HepG2 (cell line): ENCODE data around the gene PCDHGA11. TPM values are rescaled to one million over a fixed set of nuclear protein-coding genes. Genes with fewer than 3 reads are reported as not detected.

Source experiments
- ATAC-seq: fragments of 200-7000 bp; cut with Tn5 transposase; 3 replicates; pipeline ENCODE4 v1.9.1; 2020; ENCODE audit warnings: mild to moderate bottlenecking, moderate library complexity
- BruUV-seq: library from RNA; stranded (reverse); fragments of 400-500 nt; replicated peaks from 2 replicates; lab custom pipeline; 2021; lab: Mats Ljungman, UMichigan
- CTCF ChIA-PET: fragments of 300-600 bp; formaldehyde crosslinking; extraction: SDS; loops from one replicate; lab custom pipeline; 2021; ENCODE audit warnings: low total read pairs, inconsistent platforms, low intra/inter-chr PET ratio; lab: Yijun Ruan, JAX
- POLR2A ChIA-PET: fragments of 350-600 bp; sonication (Branson Sonifier 250); formaldehyde crosslinking; loops from one replicate; lab custom pipeline; 2020; ENCODE audit warnings: antibody characterized with exemption, inconsistent platforms; lab: Yijun Ruan, JAX
- DNase-seq: peaks from one replicate; pipeline ENCODE4 v3.0.0-alpha.2; 2015; ENCODE audit warnings: low spot score
- FAIRE-seq: peaks from 3 replicates; lab custom pipeline; 2011; peaks lifted over from hg19 to GRCh38; lab: Jason Lieb, UNC
- H2AFZ ChIP-seq: one replicate; pipeline ENCODE4 v1.6.1; 2011; ENCODE audit warnings: low read length, inconsistent platforms
- H3K27ac ChIP-seq: fragments of 300-600 bp; 3 replicates; pipeline ENCODE4 v1.8.0; 2011; ENCODE audit warnings: mixed run types, mild to moderate bottlenecking, mixed read lengths, low read length, inconsistent platforms; ENCODE audit not compliant: insufficient read depth; ENCODE audit errors: extremely low read length
- H3K27me3 ChIP-seq, 2 experiments: fragments of 200-600 bp in 1 of 2; 2 replicates in 1 of 2; 3 replicates in 1 of 2; pipeline versions ENCODE4 v1.6.0 to v1.8.0; 2011; ENCODE audit warnings: low read length in 2 of 2, mild to moderate bottlenecking in 2 of 2, moderate library complexity in 2 of 2, inconsistent platforms in 1 of 2; ENCODE audit not compliant: insufficient read depth in 2 of 2, control insufficient read depth in 1 of 2
- H3K36me3 ChIP-seq, 2 experiments: fragments of 200-600 bp in 1 of 2; replicated peaks in 1 of 2; 2 replicates in 1 of 2; 3 replicates in 1 of 2; pipeline versions ENCODE4 v1.5.1 to v1.8.0; 2011; ENCODE audit warnings: low read length in 2 of 2, inconsistent platforms in 1 of 2; ENCODE audit not compliant: insufficient read depth in 2 of 2, control insufficient read depth in 1 of 2
- H3K4me1 ChIP-seq: 2 replicates; pipeline ENCODE4 v1.5.1; 2012; ENCODE audit warnings: low read length, inconsistent platforms; ENCODE audit not compliant: insufficient read depth
- H3K4me2 ChIP-seq: 2 replicates; pipeline ENCODE4 v1.6.0; 2011; ENCODE audit warnings: low read depth, low read length, inconsistent platforms
- H3K4me3 ChIP-seq, 3 experiments: fragments of 200-600 bp in 1 of 3; sonication (generic), shearing (Covaris generic) in 1 of 3; replicated peaks in 1 of 3; 2 replicates each; pipeline ENCODE4 v1.5.1; 2011 to 2016; ENCODE audit warnings: low read length in 3 of 3, inconsistent platforms in 2 of 3, low read depth in 2 of 3, mild to moderate bottlenecking in 2 of 3, control low read depth in 1 of 3, mixed read lengths in 1 of 3; ENCODE audit not compliant: insufficient read depth in 1 of 3
- H3K79me2 ChIP-seq: one replicate; pipeline ENCODE4 v1.6.1; 2011; ENCODE audit warnings: low read length, inconsistent platforms; ENCODE audit not compliant: insufficient read depth
- H3K9ac ChIP-seq: 2 replicates; pipeline ENCODE4 v1.6.0; 2011; ENCODE audit warnings: mild to moderate bottlenecking, low read depth, low read length, inconsistent platforms; ENCODE audit not compliant: insufficient read depth
- H3K9me3 ChIP-seq: 2 replicates; pipeline ENCODE4 v1.5.1; 2012; ENCODE audit warnings: mild to moderate bottlenecking, low read length
- H4K20me1 ChIP-seq: 2 replicates; pipeline ENCODE4 v1.6.0; 2011; ENCODE audit warnings: inconsistent platforms, mild to moderate bottlenecking, low read length, moderate library complexity; ENCODE audit not compliant: insufficient read depth
- BRCA1 ChIP-seq: sonication (generic); formaldehyde crosslinking; IDR thresholded peaks from 2 replicates; pipeline ENCODE4 v1.4.0; 2020; ENCODE audit warnings: missing genetic modification reagents
- CTCF ChIP-seq: sonication (generic); formaldehyde crosslinking; IDR thresholded peaks from 2 replicates; pipeline ENCODE4 v1.5.0; 2020; ENCODE audit warnings: mild to moderate bottlenecking, missing genetic modification reagents, moderate library complexity
- IRX3 ChIP-seq: sonication (generic); formaldehyde crosslinking; IDR thresholded peaks from 2 replicates; pipeline ENCODE4 v1.8.1; 2023; ENCODE audit warnings: mild to moderate bottlenecking, low read depth, missing genetic modification reagents, borderline replicate concordance
- KLF15 ChIP-seq: sonication (generic); formaldehyde crosslinking; IDR thresholded peaks from 2 replicates; pipeline ENCODE4 v1.8.1; 2023; ENCODE audit warnings: borderline replicate concordance, mild to moderate bottlenecking, inconsistent platforms, missing genetic modification reagents, mixed read lengths
- PAF1 ChIP-seq: IDR thresholded peaks from 2 replicates; pipeline ENCODE4 v1.6.1; 2016; ENCODE audit warnings: missing genetic modification reagents, missing compliant biosample characterization
- ZNF567 ChIP-seq: sonication (generic); formaldehyde crosslinking; IDR thresholded peaks from 2 replicates; pipeline ENCODE4 v1.8.1; 2023; ENCODE audit warnings: mild to moderate bottlenecking, missing genetic modification reagents, borderline replicate concordance
- ZNF652 ChIP-seq: IDR thresholded peaks from 2 replicates; pipeline ENCODE4 v1.6.1; 2016; ENCODE audit warnings: low read depth, borderline replicate concordance
- ZSCAN29 ChIP-seq: sonication (generic); formaldehyde crosslinking; conservative IDR thresholded peaks from 2 replicates; pipeline ENCODE4 v1.4.0; 2020; ENCODE audit warnings: mild to moderate bottlenecking, missing genetic modification reagents
- WGBS: methylation state at CpG from one replicate; pipeline ENCODE4 v1.1.6; 2017; ENCODE audit warnings: low lambda C conversion rate; 5-methylcytosine and 5-hydroxymethylcytosine counted together
- in situ Hi-C: cut with HindIII; loops from 2 replicates; pipeline ENCODE4 v1.10.0; 2017; ENCODE audit warnings: low pct_unique_long_range_greater_than_20kb; ENCODE audit not compliant: extremely low pct_ligation_motif_present
- intact Hi-C: fragments of 100-400 bp; cut with micrococcal nuclease; formaldehyde crosslinking; loops from one replicate; pipeline ENCODE4 v1.10.0; 2022; ENCODE audit not compliant: unreplicated experiment
- polyA plus RNA-seq, 8 experiments: library from polyadenylated mRNA; depleted of rRNA in 3 of 8; stranded (reverse) in 7 of 8; unstranded in 1 of 8; fragments of >200 nt; fragmentation: Illumina TruSeq in 4 of 8; extraction: Trizol in 4 of 8; gene quantifications; 2 replicates each; pipeline versions ENCODE4 v1.2.1 to v1.2.3, GENCODE V29; 2011 to 2016; ENCODE audit warnings: low read depth in 4 of 8, missing spikeins in 1 of 8, mixed read lengths in 1 of 8; ENCODE audit not compliant: insufficient read depth in 1 of 8
- total RNA-seq, 5 experiments: library from RNA; depleted of rRNA; stranded (reverse); fragments of >200 nt; fragmentation: Illumina TruSeq; extraction: Trizol; gene quantifications; 2 replicates each; pipeline ENCODE4 v1.2.3, GENCODE V29; 2016; ENCODE audit warnings: low read depth in 1 of 5
- TF ChIP-seq, protein P1 (sequence below): sonication (generic); formaldehyde crosslinking; conservative IDR thresholded peaks from 2 replicates; pipeline ENCODE4 v1.4.0; 2020; ENCODE audit warnings: missing genetic modification reagents

Gene PCDHGA11
- total and polyA plus RNA-seq, 2 of the 13 experiments (the other 11 are each of a cell fraction or from before 2014, with no cell fraction given): 0.04 to 0.24 TPM

- TF ChIP-seq KLF15 (CRISPR knock-in tag) (no peak), ZNF652 (no peak), ZSCAN29 (CRISPR knock-in tag) (no peak), ZNF567 (no peak), BRCA1 (CRISPR knock-in tag) (no peak), PAF1 (CRISPR knock-in tag) (no peak)
- TF ChIP-seq, protein P1, sequence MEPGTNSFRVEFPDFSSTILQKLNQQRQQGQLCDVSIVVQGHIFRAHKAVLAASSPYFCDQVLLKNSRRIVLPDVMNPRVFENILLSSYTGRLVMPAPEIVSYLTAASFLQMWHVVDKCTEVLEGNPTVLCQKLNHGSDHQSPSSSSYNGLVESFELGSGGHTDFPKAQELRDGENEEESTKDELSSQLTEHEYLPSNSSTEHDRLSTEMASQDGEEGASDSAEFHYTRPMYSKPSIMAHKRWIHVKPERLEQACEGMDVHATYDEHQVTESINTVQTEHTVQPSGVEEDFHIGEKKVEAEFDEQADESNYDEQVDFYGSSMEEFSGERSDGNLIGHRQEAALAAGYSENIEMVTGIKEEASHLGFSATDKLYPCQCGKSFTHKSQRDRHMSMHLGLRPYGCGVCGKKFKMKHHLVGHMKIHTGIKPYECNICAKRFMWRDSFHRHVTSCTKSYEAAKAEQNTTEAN: no peak
- TF ChIP-seq, all 625 proteins: peak for 0
Measured at GRCh38 chr5:141389153-141390042, 31.5 kb upstream of the PCDHGA11 start (continued).

GRCh38 chr5:141392429-141393198 lies 28.2 kb upstream of the PCDHGA11 start, which contains the start of gene PCDHGA8:
TSS of gene PCDHGA8 (plus strand) at chr5:141392633. CDS start at chr5:141392814, 181 bp downstream.
- intact Hi-C loops: no loop called here
- peaks cover 47% of the 10 kb centered on the region for H3K9me3 ChIP-seq
- H3K4me2 ChIP-seq: no peak within 1 kb of the TSS
- H3K4me1 ChIP-seq: peaks cover 5% of the 10 kb centered on the region; the same call in 1 of the 2 replicates
- no peaks in the 10 kb centered on the region for H3K79me2 ChIP-seq
- ATAC-seq (no peak), DNase-seq (no peak), FAIRE-seq (no peak)
- ChIA-PET CTCF (no interaction called here), POLR2A (no interaction called here)
- no peak for TF ChIP-seq IRX3 (CRISPR knock-in tag)
- TF ChIP-seq CTCF (CRISPR knock-in tag): peak; percentile 17; the same call in 1 of the 2 replicates
- no peaks in the 10 kb centered on the region for H3K36me3 ChIP-seq
- no peak within 1 kb of the TSS for H3K27ac ChIP-seq
- BruUV-seq: no TSS peak
- H3K4me3 ChIP-seq: no peak within 1 kb of the TSS
- no peaks in the 10 kb centered on the region for H3K27me3 ChIP-seq
- WGBS: 89% methylated on average over 38 of the region's 38 CpGs
- H3K9ac ChIP-seq: no peak within 1 kb of the TSS
- no peaks in the 10 kb centered on the region for H4K20me1 ChIP-seq
- no peak within 1 kb of the TSS for H2AFZ ChIP-seq
- in situ Hi-C loops: no loop called here
